ENCODE measurements around the gene COA5.

Gene COA5

GRCh38 chr2:98551316-98551715 is 57.0 kb downstream of the COA5 start:
- no peak for TF ChIP-seq CTCF (IDR thresholded peaks at IDR 0.05; ENCODE audit: extremely low read depth, insufficient read depth, missing control alignments)

GRCh38 chr2:98550165-98550564 is 58.1 kb downstream of the COA5 start:
- DNase-seq (ENCODE audit: low spot score): no peak
- no peak for TF ChIP-seq CTCF (IDR thresholded peaks at IDR 0.05; ENCODE audit: extremely low read depth, insufficient read depth, missing control alignments)
- in situ Hi-C loops (cut with MboI; ENCODE audit: low pct_unique_long_range_greater_than_20kb, low sequenced_read_pairs, unreplicated experiment): no loop called here

More at GRCh38 chr2:98551316-98551715, 57.0 kb downstream of the COA5 start:
- in situ Hi-C loops (cut with MboI; ENCODE audit: low pct_unique_long_range_greater_than_20kb, low sequenced_read_pairs, unreplicated experiment): no loop called here
- no peak for DNase-seq (ENCODE audit: low spot score)

All from GM13977 (cell line).